Hypothalamus (tissue), 51 donors: ENCODE data around the gene BANF2.
A peak's percentile ranks its signal among the peaks of the same experiment; 100 is the strongest.

ENCODE experiments used
- DNase-seq, 51 donors: peaks; one replicate each; lab custom pipeline; 2025; lab: John Stamatoyannopoulos, UW

The BANF2 gene

DNA sequence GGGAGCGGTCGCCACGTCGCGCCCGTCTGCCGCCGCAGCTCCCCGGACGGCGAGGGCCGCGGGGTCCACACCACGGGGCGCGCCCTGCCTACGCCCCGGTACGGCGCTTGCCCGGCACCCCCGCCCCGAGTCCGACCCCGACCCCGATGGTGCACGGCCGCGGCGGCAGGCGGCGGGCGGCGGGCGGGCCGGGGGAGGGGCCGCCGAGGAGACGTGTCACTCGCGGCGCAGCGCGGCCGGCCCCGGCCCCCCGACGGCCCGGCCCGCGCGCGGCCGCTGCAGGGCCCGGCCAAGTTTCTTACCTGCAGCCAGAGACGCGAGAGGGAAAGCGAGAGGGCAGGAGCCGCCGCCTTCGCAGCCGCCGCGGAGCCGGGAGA is 18.1 kb upstream of the BANF2 start:
- DNase-seq: peak in 2 of 51 donors; percentile 38 to 51

DNA sequence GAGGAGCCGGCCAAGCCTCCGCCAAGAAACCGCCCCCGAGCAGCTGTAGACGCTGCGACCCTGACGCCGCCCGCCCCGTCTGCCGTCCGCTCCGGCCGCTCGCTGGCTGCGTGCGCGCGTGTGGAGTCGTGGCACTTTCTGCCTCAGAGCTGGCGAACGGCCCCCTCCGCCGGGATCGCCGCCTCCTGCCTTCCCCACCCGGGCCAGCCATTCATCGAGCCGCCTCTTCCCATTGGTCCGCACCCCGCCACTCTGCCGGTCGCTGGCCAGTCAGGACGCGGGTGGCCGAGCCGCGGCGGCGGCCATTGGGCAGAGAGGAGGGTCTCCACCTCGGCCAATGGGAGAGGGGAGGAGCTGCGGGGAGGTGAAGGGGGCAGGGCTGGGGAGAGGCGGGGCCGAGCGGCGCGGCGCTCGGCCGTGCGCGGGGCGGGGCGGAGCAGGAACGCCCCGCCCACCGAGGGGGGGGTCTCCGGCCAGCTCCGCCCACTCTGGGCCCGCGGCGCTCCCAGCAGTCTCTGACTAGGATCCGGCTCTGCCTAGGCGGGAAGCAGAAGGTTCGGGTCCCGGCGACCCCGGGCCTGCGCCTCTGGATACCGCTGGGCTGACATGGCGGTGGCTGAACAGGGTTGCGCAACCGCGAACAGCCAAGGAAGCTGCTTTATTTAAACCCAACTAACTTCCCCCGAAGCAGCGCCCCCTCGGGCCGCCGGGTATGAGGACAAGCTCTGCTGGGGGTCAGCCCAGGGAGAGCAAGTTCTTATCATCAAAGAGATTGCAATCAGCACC is 17.5 kb upstream of the BANF2 start, which contains the start of gene RRBP1:
Gene RRBP1, minus strand, starts transcription at position 140 of the 786 bp plus-strand sequence. CDS start 21,735 bp downstream, outside the sequence.
- DNase-seq: peak; percentile 86 to 100 (median 98)

DNA sequence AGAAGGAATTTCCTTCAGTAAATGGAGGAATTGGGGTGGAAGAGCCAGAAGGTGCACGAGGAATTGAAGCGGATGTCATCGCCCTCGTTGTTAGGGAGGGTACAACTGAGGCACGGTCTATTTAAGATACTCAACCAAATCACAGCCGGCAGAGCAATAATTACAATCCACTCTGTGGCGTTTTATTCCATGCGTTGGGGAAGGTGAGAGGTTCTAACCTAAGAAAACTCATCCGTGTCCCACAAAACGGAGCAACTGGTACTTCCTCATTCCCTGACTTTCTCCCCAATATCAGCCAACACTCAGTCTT is 16.9 kb upstream of the BANF2 start:
- DNase-seq: no peak

DNA sequence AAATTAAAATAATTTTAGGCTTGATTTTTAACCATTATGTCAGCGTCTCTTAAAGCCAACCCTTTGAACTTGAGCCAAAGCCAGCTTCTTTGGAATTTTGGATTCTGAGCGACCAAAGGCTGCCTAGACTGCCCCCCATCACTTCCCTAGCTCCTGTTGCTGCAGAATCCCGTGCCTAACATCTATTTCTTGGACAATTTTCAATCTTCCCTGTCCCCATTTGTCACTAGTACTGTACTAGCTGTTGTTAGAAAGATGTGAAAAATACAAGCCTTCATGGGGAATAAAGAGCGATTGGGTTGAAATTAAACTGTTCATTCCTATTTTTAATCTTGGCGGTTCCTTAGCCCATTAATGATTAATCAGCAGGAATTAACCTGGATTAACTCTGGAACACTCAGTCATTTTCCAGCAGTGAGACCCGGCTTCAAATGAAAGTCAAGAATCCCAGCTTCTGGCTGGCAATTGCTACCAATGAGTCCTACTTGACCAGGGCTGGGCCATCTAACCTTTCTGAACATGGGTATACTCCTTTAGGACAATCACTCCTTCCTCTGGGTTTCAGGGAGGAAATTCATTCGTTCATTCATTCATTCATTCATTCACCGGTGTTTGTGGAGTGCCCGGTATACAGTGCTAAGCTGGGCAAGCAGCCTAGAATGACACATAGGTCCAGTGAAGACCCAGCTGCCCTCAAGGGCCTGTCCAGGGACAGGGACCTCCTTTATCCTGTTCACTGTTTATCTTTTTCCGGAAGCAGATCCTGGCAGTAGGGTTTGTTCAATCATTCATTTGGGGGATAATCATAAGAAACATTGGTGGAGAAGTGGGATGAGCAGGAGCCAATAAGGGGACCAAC is 16.3 kb upstream of the BANF2 start:
- DNase-seq: no peak

DNA sequence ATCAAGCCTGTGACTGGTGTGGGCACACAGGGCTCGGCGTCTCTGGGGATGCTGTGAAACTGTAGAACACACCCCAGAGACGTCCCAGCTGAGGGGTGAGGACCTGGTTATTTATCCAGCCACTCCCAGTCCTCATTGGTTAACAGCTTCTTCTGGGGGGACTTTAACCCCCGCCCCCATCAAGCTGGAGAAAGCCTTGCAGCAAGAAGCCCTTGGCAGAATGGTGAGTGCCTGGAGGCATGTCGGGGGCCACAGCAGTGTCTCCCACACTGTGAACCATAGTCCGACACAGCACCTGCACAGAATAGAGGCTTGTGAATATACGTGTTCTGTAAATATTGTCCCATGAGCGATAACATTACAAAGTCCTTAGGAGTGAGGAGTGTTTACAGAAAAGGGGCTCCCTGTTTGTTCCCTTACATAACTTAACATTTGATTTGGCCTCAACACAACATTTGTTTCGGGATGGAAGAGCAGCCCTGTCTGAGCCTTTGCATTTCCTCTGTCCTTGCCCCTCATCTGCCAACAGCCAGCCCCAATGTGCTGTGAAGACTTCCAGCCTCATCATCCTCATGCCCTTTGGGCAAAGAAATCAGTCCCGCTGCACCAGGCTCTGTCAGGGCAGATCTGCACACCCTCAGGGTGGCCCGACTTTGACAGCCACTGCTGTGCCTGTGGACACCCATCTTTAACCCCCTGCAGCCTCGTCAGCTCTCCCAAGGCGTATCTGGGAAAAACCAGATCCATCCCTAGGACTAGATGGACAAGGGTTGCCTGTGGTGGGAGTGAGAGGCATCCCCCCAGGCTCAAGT is 15.5 kb upstream of the BANF2 start:
- no peak for DNase-seq

GRCh38 chr20:17685168-17685567 is 14.6 kb upstream of the BANF2 start:
- no peak for DNase-seq

- DNase-seq: no peak
Observed at GRCh38 chr20:17687800-17688199, 12.0 kb upstream of the BANF2 start.

GRCh38 chr20:17688965-17689364 is 10.8 kb upstream of the BANF2 start:
- DNase-seq: no peak

DNA sequence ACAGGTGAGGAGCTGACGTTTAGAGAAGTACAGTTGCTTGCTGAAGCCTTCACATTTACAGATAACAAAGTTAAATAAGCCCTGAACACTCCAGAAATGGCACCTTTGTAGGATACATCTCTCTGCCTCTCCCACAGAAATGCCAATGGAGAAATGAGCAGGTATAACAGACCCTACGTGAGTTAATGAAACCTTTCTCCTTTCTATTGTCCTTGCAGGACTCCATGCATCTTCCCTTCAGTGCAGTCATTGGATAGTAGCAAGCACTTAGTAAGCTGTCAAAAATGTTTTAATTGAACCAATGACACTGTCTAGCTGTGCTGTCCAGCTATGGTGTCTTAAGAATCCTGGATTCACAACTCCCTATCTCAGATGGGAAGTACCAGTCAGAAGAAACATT is 9.6 kb upstream of the BANF2 start:
- no peak for DNase-seq

- no peak for DNase-seq
Observed at GRCh38 chr20:17691758-17692157, 8.0 kb upstream of the BANF2 start.

DNA sequence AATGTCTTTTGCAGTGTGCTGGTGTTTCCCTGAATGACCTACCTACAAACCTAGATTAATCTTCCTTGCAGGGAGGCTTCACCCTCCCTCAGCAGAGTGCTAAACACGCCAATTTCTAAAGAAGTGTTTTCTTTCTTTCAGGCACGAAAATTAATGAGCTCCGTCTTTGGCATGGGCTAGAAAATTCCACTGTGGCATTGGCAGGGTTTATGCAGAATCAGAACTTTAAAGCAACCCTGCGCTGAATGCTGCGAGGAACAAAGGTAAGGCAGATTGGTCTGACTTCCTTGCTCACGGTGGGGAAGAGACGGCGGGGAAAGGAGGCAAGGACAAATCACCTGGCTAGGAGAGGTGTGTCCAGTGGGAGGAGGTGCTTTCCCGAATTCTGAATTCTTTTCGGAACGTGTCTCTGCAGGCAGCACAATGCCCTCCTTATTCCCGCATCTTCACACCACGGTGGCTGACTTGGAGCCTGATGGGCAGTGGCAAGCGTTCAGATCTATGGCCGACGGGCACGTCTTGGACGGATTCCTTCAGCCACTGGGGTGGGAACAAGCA is 6.2 kb upstream of the BANF2 start:
- DNase-seq: peak in 4 of 51 donors; percentile 5 to 16 (median 6)

- no peak for DNase-seq
Observed at GRCh38 chr20:17694767-17695166, 5.0 kb upstream of the BANF2 start.

- DNase-seq: no peak
Observed at GRCh38 chr20:17696287-17696686, 3.5 kb upstream of the BANF2 start.

GRCh38 chr20:17697171-17697570 is 2.6 kb upstream of the BANF2 start:
- no peak for DNase-seq

DNA sequence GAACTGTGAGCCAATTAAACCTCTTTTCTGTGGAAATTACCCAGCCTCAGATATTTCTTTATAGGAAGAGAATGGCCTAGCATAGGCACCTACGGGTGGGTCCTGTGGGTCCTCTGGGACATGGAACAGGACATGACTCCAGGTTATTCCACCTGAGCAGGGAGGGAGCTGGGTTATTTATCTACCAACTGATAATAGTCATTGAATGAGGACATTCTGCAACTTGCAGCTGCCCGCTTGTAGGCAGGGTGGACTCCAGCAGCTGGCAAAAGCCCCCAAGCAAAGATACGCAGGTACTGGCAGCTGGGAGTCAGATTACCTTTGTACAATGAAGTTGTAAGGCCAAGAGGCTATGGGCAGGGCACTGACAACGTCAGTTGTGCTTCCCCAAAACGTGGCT is 1.4 kb upstream of the BANF2 start:
- no peak for DNase-seq

DNA sequence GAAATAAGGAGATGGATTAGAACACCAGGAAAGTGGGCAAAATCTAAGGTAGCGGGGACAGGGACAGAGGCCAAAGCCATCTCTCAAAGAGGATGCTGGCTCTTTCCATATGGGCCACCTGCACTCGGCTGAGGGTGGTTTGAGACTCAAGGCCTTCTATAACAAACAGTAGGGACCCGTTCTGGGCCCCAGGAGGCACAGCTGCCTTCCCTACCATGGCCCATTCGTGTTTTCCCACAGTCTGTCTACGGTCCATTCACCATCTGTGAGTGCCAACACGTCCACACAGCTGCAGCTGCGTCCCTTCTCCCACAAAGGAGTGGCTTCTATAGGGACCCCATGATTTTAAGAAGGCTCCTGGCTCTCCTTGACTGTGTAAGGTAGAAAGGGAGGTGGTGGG is 871 bp downstream of the BANF2 start:
- DNase-seq: no peak

- DNase-seq: no peak
Observed at GRCh38 chr20:17701826-17702225, 2.1 kb downstream of the BANF2 start.

GRCh38 chr20:17704589-17705317 is 5.0 kb downstream of the BANF2 start:
- no peak for DNase-seq

GRCh38 chr20:17705916-17706315 is 6.2 kb downstream of the BANF2 start:
- DNase-seq: no peak

DNA sequence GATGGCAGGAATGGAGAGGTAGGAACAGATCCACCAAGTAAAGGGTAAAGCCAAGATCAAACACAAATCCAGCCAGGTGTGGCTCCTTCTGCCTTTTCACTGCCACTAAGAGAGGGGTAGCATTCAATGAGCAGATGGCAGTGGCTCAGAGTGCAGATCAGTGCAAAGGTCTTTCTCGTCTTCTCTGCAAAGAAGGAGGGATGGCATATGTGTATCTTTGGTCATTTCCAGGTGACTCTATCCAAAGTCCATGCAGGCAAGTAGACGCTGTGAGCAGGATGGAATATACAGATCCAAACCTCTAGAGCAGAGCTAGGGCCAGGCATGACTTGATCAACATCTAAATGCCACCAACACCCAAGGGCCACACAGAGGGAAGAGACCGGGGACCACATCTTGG is 6.9 kb downstream of the BANF2 start:
- DNase-seq: no peak
